NCI-H510A treated with DMSO at 0.1 percent for 48 hours (cell line): ENCODE results near the gene COL6A5.
A peak's percentile ranks its signal among the peaks of the same experiment; 100 is the strongest.
"Not testable (repeated sequence)": the region's sequence is repeated elsewhere in the genome, so short reads cannot be mapped to it uniquely, and the experiment has no call there.

Experiments
- DNase-seq: peaks from one replicate; lab custom pipeline; 2025; lab: John Stamatoyannopoulos, UW

Gene COL6A5

DNA sequence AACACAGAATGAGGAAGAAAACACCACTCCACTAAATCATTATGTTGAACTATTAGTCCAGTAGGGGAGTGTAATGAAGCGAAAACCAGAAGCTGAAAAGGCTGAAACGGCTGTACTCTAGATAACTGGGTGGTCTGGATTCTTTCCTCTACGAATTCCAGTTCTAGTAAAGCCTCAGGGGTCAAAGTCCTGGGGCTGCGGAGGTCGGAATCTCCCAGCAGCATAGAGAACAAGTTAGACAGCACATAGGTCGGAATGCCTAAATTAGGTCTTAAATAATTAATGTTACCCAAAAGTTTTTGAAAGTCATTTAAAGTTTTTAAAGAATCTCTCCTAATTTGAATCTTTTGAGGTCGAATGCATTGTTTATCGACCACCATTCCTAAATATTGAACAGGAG lies 102.7 kb downstream of the COL6A5 start:
- not testable (repeated sequence) for DNase-seq

GRCh38 chr3:130456540-130456939 lies 111.1 kb downstream of the COL6A5 start:
- no peak for DNase-seq

DNA sequence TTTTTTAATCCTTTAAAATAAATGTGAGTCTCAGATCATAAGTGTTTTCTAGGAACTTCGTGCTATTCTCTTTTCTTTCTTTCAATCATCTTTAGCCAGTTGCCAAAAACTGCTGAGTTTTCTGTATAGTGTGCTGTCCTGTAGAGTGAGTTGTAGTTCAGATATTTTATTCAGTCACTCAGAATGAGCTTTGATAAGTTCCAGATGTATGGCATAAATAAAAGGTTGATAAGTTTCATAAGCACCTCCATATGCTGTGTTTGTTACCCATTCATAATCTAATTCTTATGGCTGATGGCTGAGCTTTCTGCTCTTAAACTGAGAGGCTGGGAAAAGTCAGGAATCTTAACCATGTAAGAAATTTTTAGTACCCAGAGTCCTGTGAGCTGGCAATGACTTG lies 112.2 kb downstream of the COL6A5 start:
- DNase-seq: no peak

DNA sequence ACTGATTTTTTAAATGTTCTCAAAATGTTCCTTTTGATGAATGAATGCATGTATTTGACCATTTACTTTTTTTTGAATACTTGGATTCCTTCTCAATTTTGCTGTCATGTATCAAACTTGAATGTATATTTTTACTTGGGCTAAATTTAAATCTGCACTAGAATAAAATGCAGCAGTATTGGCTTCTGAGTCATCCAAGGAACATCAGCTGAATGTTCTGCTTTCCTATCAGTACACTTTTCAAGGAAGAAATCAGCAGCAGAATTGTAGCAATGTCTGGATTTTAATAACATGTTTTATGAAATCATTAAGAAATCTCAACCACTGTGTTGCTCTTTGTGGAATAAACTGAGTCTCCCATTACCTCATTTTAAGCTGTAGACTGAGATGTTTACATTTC lies 114.5 kb downstream of the COL6A5 start:
- DNase-seq: no peak

DNA sequence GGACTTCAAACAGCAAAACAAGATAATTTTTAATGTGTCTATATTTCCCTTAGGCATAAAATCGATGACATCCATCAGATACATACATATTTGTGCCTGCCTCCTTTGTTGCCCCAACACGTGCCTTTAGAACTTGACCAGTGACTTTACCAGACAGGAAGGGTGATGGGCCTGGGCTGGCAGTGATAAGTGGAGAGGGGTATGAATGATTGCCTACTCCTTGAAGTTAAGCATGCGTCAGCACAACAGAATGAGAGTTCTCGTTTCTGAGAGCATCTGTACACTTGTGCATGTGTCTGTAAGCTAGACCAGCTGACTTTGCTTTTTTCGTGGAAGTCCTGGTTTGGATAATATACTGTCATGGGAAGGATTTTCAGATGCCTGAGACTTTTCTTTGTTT lies 116.6 kb downstream of the COL6A5 start:
- peak; percentile 14 for DNase-seq

GRCh38 chr3:130463221-130463620 lies 117.7 kb downstream of the COL6A5 start:
- DNase-seq: no peak

- no peak for DNase-seq
Measured at GRCh38 chr3:130465521-130465920, 120.0 kb downstream of the COL6A5 start.

- DNase-seq: no peak
Measured at GRCh38 chr3:130468311-130468710, 122.8 kb downstream of the COL6A5 start.

GRCh38 chr3:130470126-130470525 lies 124.7 kb downstream of the COL6A5 start:
- DNase-seq: no peak

DNA sequence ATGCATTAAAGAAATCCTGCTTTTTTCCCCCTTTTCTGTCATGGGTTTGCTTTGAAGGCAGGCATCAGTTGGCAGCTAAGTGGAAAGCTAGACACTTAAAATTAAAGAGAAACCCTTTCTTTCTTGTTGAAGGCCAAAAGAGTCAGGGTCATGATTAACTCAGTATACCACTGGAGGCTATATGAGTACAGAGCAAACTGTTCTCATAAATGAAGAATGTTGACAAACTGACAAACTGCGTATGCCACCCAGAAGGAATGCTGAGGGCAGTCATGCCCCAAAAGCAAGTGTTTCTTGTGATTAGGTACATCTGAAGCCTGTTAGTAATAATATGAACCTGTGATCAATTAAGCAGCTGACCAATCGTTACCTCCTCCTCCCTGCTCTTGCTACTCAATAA lies 127.9 kb downstream of the COL6A5 start:
- DNase-seq: no peak

- no peak for DNase-seq
Measured at GRCh38 chr3:130480736-130481135, 135.3 kb downstream of the COL6A5 start.

- no peak for DNase-seq
Measured at GRCh38 chr3:130488288-130488687, 142.8 kb downstream of the COL6A5 start.

DNA sequence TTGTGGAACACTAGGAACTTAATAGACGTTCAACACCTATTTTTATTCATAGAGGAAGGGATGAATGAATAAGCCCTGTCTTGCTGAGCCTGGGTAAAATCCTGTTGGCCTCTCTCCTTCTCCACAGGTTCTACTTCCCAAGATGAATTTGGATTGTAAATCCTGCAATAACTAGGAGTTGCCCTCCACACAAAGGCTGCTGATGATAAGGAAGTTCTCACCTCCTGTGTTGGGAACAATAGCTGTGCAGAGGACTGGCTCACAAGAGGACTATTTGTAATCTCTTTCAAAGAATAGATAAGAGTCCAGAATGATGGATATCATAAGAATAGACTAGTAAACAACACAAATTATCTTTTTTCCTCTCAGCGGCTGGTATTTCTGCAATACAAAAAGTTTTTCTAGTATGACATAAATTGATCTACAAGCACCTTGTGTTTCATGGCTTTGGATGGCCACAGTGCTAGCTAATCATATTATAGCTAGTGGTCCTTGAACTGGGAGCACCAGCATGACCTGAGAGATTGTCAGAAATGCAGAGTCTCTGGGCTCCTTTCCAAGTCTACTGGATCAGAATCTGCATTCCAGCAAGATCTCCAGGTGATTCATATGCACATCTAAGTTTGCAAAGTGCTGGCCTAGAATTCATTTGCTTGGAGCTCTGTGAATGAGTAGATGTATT lies 143.4 kb downstream of the COL6A5 start:
- DNase-seq: no peak

DNA sequence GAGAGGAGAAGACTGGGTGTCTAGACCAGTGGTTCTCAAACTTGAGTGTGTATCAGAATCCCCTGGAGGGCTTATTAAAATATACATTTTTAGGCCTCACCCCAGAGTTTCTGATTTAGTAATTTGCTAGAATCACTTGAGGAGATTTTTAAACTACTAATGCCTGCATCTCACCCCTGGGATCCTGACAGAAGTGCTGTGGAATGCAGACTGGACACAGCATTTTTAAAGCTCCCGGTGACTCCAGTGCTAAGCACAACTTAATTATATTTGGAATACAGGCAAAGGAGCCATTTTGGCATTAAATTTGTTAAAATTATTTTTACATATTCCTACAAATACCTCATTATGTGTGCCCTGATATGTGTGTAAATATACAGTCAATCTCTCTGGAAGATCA lies 144.8 kb downstream of the COL6A5 start:
- DNase-seq: no peak

DNA sequence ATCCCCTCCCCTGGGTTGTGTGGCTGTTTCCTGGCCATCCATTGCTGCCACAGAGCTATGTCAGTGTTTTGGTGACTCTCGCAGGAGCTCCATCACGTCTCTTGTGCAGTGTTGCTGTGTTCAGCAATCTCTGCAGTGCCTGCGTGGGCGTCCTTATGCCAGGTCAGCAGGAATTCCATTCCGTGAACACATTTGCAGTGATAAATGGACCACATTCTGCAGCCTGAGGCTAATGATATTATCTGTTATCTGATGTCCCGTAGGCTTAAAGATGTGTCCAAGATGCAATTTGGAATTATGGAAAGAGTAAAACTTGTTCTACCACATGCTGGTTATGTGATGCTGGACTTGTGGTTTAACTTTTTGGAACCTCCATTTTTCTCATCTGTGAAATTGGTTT lies 146.0 kb downstream of the COL6A5 start:
- DNase-seq: no peak

GRCh38 chr3:130504701-130505100 lies 159.2 kb downstream of the COL6A5 start:
- DNase-seq: no peak

- DNase-seq: no peak
Measured at GRCh38 chr3:130506031-130506430, 160.6 kb downstream of the COL6A5 start.

GRCh38 chr3:130507746-130508145 lies 162.3 kb downstream of the COL6A5 start:
- DNase-seq: no peak

GRCh38 chr3:130509008-130509407 lies 163.5 kb downstream of the COL6A5 start:
- DNase-seq: no peak

GRCh38 chr3:130514681-130515080 lies 169.2 kb downstream of the COL6A5 start:
- no peak for DNase-seq

- DNase-seq: no peak
Measured at GRCh38 chr3:130515755-130516154, 170.3 kb downstream of the COL6A5 start.

DNA sequence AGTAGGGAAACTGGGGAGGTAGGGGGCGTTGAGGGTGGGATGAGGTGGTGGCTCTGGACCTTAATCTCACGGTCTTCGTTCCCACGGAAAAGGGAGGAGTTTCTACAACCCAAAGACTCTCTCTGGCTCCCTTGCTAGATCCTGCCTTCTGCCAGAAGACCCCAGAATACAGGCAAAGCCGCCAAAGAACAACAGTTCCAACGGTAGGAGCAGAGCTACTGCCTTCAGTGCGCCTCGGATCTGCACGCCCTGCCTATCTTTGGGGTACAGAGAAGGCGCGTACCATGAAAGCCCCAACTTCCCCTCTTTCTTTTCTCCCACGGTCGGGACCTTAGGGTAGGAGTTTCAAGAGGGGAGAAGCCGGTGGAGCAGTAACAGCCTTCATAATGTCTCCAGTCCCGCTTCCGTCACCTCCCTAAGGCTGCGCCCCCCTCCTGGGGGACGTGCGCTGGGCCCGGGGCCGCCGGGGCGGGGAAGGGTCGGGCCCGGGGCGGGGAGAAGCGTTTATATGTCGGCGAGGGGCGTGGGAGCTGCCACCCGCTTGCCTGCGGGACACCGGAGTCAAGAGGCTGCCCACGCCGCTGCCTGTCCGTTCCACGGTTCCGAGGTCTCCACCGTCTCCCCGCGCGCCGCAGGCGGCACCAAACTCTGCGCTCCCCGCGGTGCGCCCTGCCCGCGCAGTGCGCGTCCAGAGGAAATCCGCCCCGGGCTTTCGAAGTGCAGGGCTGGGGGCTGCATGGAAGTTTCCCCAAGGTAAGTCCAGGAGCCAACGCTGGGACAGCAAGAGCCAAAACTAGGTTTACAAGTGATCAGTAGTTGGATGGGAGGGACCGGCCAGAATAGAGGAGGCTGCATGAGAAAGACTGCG lies 171.4 kb downstream of the COL6A5 start, which contains the start of gene COL6A6:
TSS of gene COL6A6 (plus strand) at position 533 of the 868 bp plus-strand sequence. CDS start 43,188 bp downstream, outside the sequence.
- DNase-seq: no peak

DNA sequence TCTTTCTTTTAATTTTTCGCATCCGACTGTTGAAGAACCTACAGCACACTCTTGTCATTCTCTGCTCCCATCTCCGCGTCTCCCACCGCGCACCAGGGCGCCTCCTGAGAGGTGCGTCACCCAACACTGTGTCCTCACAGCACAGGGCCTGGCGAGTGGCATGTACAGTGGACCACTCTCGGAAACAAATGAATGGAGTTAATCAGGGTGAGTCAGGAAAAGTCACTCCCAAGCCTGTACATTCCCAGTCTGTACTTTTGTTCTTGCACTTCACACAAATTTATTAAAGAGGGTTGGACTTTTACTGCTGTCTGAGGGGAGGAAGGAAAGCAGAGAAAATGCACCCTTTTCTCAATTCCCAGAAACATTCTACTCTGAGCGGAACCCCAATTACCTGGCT lies 172.1 kb downstream of the COL6A5 start:
- no peak for DNase-seq
